HG03060 (cell line): ENCODE data around the gene TXN2.
"Not testable (repeated sequence)": the region's sequence is repeated elsewhere in the genome, so short reads cannot be mapped to it uniquely, and the experiment has no call there.

Experiments
- ATAC-seq: cut with Tn5 transposase; IDR thresholded peaks from one replicate; pipeline ENCODE4 v1.9.1; 2021; ENCODE audit warnings: low read depth, moderate number of reproducible peaks; ENCODE audit not compliant: unreplicated experiment

Gene TXN2

DNA sequence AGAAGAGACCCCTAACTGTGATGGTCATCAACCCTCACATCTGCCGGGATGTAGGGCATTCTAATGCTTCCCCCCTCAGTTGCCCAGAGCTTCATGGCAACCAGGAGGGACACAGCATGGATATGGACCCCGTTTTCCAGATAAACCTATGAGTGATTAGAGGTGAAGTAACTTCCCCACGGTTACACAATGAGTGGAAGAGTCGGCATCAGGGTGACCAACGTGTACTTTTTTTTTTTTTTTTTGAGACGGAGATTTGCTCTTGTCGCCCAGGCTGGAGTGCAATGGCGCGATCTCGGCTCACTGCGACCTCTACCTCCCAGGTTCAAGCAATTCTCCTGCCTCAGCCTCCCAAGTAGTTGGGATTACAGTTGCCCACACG, 25.0 kb downstream of the TXN2 start:
- no peak for ATAC-seq

DNA sequence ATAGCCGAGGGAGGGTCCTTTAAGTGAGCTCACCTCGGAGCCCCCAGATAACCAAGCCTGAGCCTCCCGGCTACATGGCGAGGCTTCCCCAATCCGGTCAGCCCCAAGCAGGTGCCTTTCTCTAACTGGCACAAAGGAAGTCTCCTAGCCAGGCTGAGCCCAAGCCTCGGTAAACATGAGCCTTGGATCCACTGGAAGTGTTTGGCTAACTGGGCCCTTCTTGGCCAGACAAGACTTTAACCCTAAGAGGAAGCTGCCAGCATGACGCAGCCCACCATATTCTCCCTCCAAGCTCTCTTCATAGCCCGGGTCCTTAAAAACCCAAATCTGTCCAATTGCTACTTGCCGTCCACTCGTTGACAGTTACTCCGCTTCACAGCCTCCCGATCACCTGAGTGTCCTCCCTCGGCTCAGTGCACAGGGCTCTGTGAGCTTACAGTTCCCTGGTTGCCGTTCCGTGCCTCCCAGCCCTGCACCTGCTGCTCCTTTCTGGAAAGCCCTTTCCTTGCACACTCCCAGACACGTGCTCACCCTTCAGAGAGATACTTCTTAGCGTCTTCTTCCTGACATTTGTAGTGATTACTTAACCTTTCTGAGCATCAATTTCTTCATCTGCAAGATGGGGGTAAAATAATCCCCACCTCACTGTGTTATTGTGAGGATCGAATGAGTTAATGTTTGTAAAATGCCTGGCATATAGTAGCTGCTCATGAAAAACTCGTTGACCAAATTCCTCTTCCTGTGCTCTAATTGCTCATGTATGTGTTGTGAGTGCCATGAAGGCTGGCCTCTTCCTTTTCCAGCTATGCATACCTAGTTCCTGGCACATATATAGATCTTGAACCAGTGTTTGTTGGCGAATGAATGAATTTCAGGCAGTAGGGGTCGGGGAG, 25.6 kb downstream of the TXN2 start:
- no peak for ATAC-seq

DNA sequence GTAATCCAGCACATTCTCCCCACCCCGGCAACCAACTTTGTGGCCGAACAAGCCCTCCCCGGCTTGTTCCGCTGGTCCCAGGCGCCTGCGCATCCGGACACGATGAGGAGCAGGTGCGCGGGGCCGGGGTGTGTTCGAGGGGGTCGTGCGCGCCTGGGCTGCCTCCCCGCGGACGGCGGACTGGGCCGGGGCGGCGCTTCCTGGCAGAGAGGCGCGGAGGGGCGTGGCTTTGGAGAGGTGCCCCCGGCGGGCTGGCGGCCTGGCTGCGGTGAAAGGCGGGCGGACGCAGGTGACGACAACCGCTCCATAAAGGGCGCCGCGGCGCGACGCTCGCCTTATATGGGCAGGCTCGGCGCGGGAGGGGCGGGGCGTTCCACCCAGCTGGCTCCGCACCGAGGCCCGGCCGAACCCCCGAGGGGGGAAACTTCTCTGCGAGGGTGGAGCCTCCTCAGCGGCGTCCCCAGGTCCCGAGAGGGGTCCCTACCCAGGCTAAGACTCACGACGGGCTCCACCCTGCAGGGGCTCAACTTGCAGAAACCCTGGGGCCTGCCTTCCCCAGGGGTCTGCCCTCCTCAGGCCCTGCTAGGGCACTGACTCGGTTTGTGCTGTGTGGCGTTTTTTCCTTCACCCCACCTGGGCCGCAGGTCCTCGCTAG, 26.4 kb downstream of the TXN2 start:
- ATAC-seq = no peak

DNA sequence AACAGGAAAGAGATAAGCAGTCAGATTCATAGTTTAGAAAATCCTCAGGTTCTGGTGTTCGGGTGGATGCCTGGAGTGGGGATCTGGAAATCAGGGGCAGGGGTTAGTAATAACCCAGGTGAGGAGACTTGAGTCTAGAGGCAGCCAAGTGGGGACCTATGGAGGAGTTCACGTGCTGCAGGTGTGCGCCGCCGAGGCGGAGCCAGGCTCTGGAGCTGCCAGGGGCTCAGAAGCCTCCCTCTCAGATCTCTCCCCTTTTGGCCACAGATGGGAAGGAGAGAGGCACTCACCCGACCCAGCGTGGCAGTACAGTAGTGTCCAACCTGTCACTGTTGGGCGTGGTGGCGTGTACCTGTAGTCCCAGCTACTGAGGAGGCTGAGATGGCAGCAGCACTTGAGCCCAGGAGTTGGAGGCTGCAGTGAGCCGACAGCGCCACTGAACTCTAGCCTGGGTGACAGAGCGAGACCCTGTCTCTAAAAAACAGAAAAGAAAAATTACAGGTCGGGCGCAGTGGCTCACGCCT, 27.5 kb downstream of the TXN2 start:
- no peak for ATAC-seq

DNA sequence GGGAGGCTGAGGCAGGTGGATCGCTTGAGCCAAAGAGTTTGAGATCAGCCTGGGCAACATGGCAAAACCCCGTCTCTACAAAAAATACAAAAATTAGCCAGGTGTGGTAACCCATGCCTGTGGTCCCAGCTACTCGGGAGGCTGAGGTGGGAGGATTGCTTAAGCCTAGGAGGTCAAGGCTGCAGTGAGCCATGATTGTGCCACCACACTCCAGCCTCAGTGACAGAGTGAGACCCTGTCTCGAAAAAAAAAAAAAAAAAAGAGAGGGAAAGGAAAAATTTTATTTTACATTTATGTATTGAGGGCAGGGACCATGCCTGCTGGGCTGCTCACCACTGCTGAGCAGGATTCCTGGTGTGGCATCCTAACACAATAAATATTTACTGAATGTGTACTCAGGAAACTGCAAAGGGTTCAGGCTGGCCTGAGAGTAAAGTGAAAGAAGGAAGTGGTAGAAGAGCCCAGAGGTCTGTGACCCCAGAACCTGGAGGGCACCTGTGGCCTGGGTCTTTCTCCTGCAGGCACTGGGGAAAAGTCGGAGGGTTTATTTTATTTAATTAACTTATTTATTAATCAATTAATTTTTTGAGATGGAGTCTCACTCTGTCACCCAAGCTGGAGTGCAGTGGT, 28.3 kb downstream of the TXN2 start:
- ATAC-seq = not testable (repeated sequence)

DNA sequence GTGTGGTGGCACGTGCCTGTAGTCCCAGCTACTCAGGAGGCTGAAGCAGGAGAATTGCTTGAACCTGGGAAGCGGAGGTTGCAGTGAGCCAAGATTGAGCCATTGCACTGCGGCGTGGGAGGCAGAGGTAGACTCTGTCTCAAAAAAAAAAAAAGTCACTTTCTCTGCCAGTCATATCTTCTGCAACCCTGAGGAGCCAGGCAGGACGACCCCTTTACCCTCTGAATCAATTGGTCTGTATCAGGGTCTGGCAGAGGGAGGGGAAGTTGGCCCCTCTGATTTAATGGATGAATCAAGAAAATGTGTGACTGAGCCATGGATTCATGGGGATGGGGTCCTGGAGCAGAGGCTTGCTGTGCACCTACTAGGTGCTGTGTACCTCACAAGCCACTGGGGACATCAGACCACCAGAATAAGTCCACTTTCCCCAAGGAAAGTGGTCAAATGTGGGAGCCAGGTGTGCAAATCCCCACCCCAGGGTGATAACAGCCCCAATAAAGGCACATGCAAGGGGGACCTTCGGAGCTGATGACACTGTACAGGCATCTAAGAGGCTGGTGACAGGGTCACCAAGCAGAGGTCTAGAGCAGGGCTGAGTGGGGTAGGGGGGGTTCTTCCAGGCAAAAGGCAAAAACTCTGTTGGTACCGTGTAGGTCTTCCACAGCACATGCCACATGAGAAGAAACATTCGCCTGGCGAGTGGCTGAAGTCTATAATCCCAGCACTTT, 29.0 kb downstream of the TXN2 start:
- ATAC-seq = no peak

DNA sequence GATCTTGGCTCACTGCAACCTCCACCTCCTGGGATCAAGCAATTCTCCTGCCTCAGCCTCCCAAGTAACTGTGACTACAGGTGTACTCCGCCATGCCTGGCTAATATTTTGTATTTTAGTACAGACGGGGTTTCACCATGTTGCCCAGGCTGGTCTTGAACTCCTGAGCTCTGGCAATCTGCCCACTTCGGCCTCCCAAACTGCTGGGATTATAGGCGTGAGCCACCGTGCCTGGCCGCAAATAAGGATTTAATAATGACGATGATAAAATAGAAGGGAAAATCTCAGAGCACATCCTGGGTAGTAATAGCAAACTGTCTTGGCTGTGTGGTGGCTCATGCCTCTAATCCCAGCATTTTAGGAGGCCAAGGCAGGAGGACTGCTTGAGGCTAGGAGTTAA, 30.5 kb downstream of the TXN2 start:
- not testable (repeated sequence) for ATAC-seq

DNA sequence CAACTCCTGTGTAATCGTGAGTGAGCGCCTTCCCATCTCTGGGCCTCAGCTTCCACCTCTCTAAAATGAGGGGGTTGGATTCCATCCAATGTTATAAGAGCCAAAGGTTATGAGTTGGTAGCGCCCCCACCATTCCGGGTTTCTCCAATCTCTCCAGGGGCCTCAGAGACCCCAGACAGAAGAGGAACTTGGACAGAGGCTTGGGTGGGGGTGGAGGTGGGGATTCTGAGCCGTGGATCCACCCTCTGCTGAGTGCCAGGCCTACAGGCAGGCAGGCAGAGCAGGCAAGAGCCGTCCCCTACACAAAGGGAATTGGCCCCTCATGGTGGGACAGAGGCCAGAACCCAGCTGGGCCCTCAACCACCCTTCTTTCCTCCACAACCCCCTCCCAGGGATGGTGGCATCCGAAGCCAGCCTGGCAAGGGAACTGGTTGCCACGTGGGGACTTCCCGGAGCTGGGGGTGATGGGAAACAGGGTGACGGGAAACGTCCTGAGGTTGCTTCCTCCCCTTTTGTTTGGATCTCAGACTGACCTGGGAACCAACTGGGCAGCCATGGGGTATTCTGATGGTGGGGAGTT, 31.8 kb downstream of the TXN2 start:
- no peak for ATAC-seq

DNA sequence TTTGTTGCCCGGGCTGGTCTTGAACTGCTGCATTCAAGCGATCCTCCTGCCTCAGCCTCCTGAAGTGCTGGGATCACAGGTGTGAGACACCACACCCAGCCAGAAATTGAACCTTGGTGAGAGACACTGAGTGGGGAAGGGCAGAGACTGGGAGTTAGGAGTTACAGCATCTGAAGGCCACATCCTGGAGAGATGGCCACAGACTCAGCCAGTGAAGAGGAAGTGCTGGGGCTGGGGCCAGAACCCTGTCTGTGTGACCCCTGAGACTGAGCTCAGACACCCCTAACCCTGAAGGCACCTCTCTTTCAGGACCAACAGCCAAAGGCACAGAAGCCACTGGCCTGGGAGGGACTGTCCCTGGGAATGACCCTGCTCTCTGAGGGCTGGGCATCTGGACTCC, 33.8 kb downstream of the TXN2 start:
- ATAC-seq = no peak

DNA sequence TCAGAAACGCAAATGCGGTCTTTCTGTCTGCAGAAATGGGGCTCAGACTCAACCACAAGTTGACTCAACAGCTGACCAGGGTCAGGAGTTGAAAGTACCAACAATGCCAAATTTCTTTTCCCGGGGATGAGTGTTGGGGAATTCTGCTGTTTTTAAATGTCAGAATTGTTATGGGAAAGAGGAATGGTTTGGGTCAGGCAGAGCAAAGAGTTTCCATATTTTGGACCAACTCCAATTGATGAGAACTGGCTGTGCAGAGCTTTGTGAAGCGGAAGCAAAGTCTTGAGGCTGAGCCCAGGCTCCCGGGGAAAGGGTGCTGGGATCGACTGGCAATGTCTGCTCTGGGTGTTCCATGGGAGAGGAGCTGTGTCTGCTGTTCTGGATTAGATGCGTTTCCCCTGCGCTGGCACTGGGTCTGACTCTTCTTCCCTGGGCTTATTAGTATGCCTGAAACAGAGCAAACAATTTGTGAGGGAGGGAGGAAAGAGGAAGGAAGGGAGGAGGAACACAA, 36.2 kb downstream of the TXN2 start:
- no peak for ATAC-seq

DNA sequence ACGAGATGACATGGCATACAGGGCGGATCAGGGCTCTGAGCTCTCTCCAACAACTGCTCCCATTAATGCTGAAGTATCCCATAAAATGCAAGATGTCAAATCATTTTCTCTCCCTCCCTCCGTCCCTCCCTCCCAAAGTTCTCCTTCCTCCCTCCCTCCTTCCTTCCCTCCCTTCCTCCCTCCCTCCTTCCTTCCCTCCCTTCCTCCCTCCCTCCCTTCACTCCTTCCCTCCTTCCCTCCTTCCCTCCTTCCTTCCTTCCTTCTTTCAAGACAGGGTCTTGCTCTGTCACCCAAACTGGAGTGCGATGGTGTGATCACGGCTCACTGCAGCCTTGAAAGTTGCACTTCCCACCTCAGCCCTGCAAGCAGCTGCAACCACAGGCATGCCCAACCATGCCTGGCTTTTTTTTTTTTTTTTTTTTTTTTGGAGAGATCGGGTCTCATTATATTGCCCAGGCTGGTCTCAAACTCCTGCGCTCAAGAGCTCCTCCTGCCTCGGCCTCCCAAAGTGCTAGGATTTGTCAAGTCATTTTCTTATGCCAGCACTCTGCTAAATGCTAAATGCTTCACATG, 38.2 kb downstream of the TXN2 start:
- no peak for ATAC-seq

DNA sequence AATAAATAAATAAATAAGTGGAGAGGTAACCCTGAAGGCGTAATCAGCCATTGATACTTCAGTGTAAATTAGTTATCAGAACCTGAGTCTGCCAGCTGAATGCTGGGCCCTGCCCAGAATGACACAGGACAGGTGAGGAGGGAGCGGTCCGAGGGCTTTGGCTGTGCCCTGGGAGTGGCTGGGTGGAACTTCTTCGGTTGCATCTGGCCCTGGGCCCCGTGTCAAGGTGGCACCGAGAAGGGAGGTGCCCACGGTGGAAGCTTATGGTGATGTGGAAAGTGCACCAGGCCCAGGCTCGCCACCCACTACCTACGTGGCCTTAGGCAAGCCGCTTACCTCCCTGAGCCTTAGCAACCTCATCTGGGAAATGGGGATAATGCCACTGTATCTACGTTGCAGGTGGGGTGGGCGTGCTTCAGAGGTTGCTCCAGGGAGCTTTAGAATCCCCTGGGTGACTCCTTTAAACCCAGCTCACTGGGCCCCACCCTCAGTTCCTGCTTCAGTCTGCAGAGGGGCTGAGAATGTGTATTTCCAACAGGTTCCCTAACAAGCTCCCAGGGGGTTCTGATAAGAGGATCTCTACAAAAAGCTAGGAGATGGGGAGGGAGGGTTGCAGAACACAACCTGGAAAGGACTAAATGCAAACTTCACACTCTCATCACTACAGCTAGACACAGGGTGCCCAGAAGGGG, 38.8 kb downstream of the TXN2 start:
- ATAC-seq = no peak

DNA sequence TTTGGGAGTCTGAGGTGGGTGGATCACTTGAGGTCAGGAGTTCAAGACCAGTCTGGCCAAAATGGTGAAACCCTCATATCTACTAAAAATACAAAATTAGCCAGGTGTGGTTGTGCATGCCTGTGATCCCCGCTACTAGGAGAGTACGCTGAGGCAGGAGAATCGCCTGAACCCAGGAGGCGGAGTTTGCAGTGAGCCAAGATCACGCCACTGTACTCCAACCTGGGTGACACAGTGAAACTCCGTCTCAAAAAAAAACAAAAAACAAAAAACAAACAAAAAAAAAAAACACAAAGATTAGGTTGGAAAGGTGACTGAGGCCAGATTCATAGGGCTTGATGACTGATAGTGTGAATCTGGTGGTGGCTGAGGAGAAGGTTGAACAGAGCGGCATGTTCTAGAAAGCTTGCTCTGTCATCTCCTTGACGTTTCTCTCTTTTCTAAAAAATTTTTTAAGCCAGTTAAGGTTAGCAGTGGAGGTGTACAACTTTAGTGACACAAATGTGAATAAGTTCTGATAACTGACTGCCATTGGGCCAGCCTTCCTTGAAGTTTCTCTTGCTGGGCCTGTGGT, 40.9 kb downstream of the TXN2 start:
- ATAC-seq = no peak

DNA sequence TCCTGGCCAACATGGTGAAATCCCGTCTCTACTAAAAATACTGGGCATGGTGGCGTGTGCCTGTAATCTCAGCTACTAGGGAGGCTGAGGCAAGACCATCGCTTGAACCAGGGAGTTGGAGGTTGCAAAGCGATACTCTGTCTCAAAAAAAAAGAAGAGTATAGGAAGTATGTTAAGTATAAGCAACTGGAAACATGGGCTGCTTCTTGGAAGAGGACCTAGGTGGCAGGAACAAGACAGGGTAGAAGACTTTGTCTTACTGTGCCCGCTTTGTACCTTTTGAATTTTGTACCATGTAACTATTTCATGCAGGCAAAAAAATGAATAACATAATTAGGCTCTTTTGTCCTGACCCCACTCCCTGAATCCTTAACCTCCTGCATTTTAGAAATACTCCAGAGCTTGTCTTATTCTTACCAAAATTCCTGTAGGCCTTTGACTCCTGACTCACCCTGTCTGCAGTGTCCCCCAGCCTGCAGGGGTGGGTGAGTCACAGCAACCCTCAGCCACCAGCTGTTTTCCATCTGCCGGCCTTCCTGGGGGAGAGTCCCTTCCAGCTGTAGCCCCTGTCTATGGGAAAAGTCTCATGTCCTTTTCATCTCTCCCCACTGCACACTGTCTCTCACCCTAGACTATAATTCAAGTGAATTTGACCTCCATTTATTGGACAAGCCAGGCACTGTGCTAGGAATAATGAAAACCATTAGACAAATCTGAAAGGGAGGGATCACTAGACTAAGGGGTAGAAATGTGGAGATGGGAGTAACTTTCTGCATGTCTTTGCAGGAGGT, 41.8 kb downstream of the TXN2 start:
- ATAC-seq = no peak

DNA sequence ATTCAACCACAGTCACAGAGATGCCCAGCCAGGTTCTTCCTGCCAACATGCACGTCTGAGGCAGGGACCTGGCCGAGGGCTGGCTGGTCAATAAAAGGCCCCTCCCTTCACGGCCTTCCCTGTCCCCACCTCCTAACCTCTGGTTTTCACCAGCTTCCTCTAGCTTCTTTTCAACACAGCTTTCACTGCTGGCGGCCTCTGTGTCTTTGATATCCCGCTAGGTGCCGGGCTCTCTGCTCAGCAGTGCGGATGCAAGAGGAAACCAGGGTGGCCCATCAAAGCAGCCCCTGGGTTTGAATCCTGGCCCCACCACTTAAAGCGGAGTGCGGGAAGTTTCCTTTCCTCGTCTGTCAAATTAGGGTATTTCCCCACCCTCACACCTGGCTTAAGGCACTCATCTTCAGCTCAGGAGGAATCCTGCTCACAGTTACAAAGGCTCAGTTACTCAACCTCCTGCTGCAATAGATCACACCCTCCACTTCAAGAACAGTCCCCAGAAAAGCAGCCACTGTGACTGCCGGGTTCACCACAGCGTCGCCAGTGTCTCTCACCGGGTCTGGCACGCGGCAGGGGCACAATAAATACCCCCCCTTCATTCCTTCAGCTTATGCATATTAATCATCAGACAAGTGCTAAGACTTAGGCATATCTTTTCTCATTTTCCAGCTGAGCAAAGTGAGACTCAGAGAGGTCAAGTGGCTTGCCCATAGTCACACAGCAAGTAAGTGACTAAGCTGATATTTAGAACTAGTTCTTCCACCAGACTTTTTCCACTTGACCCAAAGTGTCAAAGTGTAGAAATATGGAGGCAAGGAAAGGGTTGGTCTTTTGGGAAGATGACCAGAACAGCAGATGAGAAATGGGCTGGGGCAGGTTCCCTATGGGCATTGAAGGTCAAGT, 45.7 kb downstream of the TXN2 start:
- ATAC-seq = no peak

DNA sequence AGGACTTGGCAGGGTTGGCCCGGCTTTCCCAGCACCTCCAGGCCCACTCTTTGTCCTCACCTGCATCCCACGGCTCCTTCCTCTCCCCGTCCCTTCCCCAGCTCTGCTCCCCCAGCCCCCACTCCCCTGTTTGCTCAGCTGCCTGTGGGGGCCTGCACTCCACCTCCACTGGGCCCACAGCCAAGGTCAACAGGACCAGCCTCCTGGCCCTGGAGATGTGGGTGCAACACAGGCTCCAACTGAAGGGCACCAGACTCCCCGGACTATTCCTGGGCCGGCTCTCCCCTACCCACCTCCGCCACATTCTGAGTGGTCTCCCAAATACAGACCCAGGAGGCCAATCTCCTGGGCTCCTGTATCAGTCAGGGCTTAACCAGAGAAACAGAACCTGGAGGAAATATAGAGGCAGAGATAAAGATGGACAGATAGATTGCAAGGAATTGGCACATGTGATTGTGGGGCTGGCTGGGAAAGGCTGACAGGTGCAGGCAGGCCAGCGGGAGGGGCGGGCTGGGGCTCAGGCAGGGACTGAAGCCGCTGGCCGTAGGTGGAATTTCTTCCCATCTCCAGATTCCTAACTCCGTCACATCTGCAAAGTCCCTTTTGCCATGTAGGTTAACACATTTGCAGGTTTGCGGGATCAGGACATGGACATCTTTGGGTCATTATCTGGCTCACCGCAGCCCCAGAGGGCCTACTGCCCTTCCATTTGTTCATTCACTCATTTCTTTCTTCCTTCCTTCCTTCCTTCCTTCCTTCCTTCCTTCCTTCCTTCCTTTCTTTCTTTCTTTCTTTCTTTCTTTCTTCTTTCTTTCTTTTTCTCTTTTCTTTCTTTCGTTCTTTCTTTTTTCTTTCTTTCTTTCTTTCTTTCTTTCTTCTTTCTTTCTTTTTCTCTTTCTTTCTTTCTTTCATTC, 47.9 kb downstream of the TXN2 start:
- ATAC-seq = no peak
